ENCODE data around the gene DCP1A. TPM values are rescaled to one million over a fixed set of nuclear protein-coding genes. Genes with fewer than 3 reads are reported as not detected.
A peak's percentile ranks its signal among the peaks of the same experiment; 100 is the strongest.
"Not testable (repeated sequence)": the region's sequence is repeated elsewhere in the genome, so short reads cannot be mapped to it uniquely, and the experiment has no call there.

The DCP1A gene
- polyA plus RNA-seq, 3 donors = 24.9 to 36.7 (median 30.9) TPM

DNA sequence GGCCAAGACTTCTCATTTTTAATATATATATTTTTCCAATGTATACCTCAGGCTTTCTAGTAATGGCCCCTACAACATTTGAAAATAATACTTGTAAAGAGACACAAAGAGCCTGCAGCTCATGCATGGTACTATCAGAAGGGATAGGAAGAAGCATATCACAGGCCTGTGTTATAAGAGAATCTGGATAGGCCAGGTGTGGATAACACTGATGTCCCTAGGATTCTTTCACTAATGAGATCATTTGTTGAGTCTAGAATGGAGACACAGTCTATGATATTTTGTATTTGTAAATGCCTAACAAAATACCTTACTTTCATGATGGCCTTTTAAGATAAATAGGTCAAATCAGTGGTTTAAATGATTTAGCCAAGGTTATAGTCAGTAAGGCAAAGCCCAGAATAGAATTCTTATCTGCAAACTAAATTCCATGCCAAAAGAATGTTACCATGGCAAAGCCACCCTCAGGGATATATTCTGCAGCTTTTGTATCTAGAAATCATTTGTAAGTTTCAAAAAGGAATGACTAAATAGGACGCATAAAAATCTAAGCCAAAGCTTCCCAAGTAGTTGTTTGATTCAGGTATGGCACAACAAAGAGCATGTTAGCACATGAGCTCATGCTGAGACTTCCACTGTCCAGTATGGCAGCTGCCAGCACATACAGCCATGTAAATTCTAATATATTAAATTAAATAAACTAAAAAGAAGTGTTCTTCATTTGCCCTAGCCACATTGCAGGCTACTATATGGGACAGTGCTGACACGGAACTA, 10.0 kb downstream of the DCP1A start:
- no peak for DNase-seq

DNA sequence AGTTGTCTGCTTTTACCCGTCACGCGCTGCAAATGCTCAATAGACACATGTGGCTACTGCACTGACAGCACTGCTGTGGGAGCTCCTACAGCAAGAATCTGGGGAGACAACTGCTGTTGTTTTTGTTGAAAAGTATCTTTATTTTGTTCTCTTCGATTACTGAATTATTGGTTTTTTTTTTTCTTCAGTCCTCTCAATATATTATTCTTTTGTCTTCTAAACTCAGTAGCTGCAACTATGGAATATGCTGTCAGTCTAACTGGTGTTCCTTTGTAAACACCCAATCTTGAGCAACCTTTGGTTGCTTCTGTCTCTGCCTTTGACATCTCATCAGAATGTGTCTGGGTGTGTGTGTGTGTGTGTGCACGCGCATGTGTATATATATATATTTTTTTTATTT, 12.6 kb downstream of the DCP1A start:
- DNase-seq = no peak

DNA sequence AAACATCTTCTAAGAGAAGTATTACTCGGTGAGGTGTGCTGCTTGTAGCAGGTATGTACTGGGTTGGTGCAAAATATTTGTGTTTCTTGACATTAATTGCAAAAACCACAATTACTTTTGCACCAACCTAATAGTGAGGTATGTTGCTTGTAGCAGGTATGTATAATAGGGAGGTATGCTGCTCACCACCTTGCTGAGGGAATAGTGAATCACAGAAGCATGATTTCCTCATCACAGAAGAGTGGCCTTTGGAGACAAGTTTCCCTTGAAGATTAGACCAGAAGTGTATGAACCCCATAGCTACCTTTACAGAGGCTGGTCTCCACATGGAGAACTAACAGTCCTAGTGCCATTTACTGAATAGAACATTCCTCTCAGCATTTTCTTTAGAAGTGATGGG, 15.5 kb downstream of the DCP1A start:
- no peak for DNase-seq

- no peak for DNase-seq
Observed at GRCh38 chr3:53329897-53330296, 17.4 kb downstream of the DCP1A start.

DNA sequence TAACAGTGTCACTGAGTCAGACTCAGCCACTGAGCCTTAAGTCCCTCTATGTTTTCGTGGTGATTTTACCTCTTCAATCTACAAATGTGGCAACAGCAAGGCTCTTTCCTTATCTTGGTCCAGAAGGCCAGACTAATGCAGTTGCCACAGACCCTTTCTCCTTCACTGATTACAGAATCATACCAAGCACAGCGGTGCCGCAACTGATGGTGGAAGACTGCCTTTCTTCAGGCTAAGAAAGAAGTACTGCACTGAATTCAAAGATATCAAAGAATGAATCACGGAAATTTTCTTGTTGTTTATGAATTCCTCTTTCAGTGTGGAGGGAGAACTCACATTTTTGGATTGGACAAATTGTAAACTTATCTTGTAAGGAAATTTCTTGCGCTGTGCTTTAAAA, 18.6 kb downstream of the DCP1A start:
- no peak for DNase-seq

DNA sequence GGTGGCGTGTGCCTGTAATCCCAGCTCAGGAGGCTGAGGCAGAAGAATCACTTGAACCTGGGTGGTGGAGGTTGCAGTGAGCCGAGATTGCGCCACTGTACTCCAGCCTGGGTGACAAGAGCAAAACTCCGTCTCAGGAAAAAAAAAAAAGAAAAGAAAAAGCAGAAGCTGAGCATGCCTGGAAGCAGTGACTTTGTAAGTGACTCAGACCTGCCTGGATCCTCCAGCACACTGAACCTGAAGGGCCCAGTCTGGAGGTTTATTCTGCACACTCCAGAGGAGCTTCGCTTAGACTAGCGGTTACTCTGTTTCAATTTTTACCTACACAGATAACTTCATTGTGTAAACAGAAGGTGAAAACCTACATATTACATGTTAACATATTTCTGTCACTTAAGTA, 19.4 kb downstream of the DCP1A start:
- DNase-seq = not testable (repeated sequence)

DNA sequence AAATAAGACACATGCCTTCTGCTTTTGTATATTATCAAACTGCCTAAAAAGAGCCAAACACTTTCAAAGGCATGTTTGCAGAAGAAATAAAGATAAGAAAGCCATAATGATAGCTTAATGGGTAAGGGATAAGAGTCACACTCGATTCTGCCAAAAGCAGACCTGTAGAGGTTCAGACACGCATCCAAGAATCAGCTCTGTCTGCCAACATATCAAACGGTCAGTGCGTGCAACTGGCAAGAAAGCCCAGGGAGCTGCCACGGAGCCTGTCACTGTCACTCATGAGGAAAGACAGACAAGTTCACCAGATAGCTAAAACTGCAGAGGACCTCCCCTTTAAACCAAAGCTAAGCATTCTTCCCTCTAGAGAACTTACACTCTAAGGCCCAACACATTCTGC, 23.2 kb downstream of the DCP1A start:
- no peak for DNase-seq

DNA sequence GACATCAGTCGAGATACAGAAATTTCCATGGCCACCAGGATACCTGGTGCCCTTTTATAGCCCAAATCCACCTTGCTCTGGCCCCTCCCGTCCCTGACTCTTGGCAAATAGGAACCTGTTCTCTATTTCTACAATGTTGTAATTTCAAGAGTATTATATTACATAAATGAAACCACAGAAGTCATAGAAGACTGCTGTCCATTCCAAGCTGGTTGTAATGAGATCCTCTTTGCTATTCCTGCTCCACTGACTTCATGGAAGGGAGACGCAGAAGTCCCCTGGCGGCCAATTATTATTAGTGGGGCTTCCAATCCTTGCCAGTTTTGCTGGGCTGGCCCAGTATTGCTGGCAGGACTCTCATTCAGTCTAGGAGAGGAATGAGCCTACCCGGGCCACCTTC, 26.6 kb downstream of the DCP1A start:
- DNase-seq = peak; percentile 4

GRCh38 chr3:53318522-53318921, 28.8 kb downstream of the DCP1A start:
- no peak for DNase-seq

- no peak for DNase-seq
Observed at GRCh38 chr3:53312832-53313231, 34.5 kb downstream of the DCP1A start.

GRCh38 chr3:53311882-53312281, 35.5 kb downstream of the DCP1A start:
- DNase-seq = no peak

- no peak for DNase-seq
Observed at GRCh38 chr3:53303957-53304356, 43.4 kb downstream of the DCP1A start.

DNA sequence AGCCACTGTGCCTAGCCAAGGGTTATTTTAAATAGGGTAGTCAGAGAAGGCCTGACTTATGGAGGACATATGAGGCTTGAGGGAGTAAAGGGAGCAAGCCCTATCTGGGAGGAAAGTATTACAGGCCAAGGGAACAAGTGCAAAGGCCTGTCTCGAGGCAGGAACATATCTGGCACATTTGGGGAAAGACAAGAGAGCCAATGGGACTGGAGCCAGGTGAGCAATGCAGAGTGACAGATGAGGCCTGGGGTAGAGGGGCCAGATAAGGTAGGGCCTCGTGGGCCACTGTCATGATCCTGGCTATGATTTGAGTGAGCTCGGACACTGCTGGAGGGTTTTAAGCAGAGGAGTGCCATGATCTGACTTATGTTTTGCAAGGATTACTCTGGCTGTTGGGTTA, 43.8 kb downstream of the DCP1A start:
- no peak for DNase-seq

GRCh38 chr3:53300826-53301225, 46.5 kb downstream of the DCP1A start:
- DNase-seq = no peak

DNA sequence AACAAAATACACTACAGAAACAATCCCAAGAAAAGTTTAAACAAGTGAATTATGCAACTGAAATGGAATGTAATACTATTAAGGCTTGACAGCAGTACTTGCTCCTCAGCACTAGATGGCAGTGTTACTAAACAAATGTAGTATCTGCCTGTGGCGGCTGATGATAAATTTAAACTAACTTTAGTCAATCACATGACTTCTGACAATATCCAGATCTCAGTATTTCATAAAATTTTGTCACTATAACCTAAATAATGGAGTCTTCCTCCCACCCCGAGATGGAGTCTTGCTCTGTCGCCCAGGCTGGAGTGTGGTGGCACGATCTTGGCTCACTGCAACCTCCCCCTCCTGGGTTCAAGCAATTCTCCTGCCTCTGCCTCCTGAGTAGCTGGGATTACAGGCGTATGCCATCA, 47.7 kb downstream of the DCP1A start:
- DNase-seq = peak; percentile 33

GRCh38 chr3:53295410-53295809, 51.9 kb downstream of the DCP1A start:
- DNase-seq = no peak

- no peak for DNase-seq
Observed at GRCh38 chr3:53293867-53294266, 53.5 kb downstream of the DCP1A start.

- no peak for DNase-seq
Observed at GRCh38 chr3:53288214-53288613, 59.1 kb downstream of the DCP1A start.

DNA sequence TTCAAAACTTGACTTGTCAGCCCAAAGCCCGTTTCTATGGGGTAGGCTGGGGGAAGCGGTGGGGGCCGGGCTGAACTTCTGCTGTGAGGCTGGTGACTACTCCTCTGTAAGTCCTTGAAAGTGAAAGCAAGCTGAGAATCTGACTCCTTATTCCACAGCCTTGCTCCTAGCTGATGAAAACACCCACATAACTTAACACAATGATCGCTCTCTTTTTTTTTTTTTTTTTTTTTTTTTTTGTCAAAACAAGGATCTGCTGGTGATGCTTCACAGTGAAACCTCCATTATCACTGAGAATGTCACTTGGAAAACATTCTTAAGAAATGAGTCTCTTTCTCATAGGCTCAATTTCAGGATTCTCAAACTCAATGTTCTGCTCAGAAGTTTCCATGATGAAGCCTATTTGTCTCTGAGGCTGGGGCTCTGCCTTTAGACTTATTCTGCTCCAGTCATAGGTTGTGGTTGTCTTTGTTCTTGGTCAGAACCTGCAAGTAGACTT, 60.2 kb downstream of the DCP1A start:
- no peak for DNase-seq

DNA sequence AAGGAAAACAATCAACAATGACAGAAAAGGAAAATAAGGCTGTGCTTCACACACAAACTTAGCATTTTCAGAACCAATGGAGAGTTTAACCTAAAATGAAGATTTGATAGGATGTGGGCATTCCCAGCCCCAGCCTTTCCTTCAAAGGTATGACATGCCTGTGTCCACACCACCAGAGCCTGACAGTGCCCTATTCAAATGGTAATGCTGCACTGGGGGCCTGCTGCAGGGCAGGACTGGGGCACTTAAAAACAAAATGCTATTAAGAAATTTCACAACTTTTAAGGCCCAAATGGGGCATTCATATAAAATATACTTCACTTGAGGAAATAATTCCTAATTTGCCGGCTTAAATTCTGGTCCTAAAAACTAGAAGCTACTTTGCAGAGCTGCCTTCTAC, 60.6 kb downstream of the DCP1A start:
- no peak for DNase-seq

GRCh38 chr3:53282581-53282980, 64.8 kb downstream of the DCP1A start:
- no peak for DNase-seq

- no peak for DNase-seq
Observed at GRCh38 chr3:53278667-53279066, 68.7 kb downstream of the DCP1A start.

GRCh38 chr3:53274938-53275605, 72.3 kb downstream of the DCP1A start:
- DNase-seq = no peak

Measured in renal pelvis (tissue), 4 donors.